HuH-7.5 (cell line): ENCODE results near the gene TOMM40.
"Not testable (repeated sequence)": the region's sequence is repeated elsewhere in the genome, so short reads cannot be mapped to it uniquely, and the experiment has no call there.

ENCODE experiments used
- DNase-seq: peaks from one replicate; pipeline ENCODE4 v3.0.0; 2011; ENCODE audit warnings: low spot score

TOMM40 gene

DNA sequence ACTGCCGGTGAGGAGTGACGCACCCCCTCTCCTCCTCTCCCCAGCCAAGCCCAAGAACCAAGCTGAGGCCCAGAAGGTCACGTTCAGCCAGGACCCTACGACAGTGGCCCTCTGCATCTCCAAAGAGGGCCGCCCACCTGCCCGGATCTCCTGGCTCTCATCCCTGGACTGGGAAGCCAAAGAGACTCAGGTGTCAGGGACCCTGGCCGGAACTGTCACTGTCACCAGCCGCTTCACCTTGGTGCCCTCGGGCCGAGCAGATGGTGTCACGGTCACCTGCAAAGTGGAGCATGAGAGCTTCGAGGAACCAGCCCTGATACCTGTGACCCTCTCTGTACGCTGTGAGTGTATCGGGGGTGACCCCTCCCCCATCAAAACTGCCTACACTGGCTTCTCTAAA lies 19.2 kb upstream of the TOMM40 start:
- no peak for DNase-seq

GRCh38 chr19:44872661-44873060 lies 18.4 kb upstream of the TOMM40 start:
- no peak for DNase-seq

DNA sequence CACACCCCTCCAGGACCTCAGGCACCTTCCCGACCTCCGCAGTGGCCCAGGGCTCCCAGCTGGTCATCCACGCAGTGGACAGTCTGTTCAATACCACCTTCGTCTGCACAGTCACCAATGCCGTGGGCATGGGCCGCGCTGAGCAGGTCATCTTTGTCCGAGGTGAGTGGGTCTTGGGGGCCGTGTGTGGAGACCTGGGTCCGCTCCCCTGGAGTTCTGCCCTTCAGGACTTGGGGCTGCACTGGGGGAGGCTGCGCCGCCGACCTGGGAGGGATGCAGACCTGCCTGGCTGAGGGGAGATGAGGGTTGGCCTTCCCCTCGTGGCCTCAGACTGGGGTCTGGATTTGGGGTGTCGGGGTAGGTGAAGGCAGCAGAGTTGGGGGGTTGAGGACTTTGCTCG lies 16.7 kb upstream of the TOMM40 start:
- no peak for DNase-seq

DNA sequence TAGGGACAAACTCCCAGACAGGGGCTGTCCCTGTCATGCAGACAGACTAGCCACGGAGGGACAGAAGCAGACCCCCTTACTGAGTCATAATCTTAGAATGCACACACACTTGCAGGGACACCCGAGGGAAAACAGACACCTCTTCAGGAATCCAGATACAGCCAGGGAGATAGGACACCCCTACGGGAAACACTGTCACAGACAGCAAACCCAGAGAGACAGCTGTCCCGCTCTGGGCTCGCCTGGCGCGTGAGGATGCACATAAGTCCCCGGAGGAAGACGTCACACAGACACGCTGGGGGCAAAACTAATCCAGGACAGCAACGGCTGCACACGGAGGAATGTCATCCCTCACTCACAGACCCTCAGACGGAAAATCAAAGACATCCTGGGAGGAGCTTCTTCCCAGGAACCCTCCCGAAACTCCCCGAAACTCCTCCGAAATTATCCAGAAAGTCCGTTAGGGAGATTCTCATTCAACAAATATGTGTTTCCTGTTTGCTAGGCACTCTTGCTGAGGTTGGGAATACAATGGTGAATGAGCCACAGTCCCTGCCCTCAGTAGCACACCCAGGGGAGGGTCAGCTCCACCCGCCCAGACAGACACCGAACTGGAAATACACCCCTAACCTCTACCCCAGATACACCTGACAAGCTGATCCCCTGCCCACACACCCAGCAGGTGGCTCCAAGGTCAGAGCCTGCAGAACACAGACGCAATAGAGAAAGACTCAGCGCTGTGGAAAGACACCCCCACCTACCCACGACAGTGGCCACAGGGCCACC lies 15.2 kb upstream of the TOMM40 start:
- no peak for DNase-seq

DNA sequence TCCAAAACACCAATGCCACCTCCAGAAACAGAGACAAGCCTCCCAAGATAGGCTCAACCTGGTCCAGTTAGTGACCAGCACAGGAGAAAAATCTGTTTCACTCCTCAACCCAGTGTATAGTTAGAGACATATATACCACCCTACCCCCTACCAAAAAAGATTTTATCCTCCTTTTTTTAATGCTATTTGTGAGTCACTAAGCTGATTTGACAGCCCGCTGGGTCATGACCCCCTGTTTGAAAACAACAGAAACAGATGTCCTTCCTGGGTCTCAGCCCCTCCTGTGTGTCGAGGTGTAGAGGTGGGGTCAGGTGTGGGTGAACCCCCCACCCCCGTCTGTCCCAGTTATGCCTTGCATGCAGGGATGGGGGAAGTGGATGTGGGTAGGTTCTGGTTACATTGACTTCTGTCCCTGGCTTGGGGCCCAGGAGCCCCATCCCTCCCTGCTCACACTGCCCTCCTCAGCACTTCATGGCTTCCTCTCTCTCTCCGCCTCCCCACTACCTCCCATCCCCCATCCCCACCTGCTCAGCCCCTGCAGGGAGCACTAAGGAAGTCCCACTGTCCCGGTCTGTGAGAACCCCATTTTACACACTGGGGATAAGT lies 14.0 kb upstream of the TOMM40 start:
- DNase-seq = no peak

DNA sequence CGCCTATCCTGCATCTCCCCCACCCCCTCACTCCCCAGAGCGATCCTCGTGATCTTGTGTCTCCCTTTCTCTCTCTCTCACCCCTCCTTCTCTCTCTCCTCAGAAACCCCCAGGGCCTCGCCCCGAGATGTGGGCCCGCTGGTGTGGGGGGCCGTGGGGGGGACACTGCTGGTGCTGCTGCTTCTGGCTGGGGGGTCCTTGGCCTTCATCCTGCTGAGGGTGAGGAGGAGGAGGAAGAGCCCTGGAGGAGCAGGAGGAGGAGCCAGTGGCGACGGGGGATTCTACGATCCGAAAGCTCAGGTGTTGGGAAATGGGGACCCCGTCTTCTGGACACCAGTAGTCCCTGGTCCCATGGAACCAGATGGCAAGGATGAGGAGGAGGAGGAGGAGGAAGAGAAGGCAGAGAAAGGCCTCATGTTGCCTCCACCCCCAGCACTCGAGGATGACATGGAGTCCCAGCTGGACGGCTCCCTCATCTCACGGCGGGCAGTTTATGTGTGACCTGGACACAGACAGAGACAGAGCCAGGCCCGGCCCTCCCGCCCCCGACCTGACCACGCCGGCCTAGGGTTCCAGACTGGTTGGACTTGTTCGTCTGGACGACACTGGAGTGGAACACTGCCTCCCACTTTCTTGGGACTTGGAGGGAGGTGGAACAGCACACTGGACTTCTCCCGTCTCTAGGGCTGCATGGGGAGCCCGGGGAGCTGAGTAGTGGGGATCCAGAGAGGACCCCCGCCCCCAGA lies 12.8 kb upstream of the TOMM40 start:
- DNase-seq = no peak

DNA sequence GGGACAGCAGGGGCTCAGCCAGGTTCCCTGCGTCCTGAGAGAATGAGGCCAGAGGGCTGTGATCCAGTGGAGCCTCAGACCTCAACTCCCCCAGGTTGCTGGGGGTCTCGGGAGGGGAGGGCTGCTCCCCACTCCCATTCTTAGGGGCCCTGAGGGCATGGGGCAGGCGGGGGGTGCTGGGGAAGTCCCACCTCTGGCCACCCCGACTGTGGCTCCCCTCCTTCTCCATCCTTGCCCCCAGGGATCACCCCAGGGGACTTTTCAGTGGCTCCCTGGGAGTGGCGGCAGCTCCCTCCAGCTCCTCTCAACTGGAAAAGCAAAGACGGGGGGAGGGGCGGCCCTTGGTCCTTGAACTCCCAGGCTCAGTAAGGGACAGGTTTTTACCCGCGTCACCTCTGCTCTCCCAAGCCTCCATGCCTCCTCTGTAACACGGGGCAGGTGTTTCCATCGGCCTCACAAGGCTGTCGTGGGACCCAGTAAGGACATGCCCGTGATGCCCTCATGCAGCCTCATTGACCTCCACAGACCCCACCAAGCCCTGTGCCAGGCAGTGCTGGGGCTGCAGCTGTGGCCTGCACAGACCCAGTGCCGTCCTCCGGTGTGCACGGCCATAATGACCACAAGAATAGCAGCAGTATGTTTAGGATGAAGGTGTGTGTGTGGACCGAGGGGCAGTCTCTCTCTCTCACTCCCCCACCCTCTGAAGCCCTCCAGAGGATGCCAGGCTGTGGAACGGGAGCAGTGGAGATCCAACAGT lies 11.6 kb upstream of the TOMM40 start:
- DNase-seq = no peak

DNA sequence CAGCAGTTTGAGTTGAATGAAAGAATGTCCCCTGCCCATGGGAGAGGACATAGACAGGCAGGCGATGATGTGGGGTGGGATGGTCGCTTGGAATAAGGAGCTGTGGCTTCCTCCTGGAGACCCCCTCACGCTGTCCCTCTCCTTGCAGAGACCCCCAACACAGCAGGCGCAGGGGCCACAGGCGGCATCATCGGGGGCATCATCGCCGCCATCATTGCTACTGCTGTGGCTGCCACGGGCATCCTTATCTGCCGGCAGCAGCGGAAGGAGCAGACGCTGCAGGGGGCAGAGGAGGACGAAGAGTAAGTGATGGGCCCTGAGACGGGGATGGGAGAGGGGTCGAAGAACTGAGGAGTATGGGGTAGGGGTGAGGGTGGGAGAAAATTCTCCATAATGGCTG lies 9.0 kb upstream of the TOMM40 start:
- DNase-seq = no peak

DNA sequence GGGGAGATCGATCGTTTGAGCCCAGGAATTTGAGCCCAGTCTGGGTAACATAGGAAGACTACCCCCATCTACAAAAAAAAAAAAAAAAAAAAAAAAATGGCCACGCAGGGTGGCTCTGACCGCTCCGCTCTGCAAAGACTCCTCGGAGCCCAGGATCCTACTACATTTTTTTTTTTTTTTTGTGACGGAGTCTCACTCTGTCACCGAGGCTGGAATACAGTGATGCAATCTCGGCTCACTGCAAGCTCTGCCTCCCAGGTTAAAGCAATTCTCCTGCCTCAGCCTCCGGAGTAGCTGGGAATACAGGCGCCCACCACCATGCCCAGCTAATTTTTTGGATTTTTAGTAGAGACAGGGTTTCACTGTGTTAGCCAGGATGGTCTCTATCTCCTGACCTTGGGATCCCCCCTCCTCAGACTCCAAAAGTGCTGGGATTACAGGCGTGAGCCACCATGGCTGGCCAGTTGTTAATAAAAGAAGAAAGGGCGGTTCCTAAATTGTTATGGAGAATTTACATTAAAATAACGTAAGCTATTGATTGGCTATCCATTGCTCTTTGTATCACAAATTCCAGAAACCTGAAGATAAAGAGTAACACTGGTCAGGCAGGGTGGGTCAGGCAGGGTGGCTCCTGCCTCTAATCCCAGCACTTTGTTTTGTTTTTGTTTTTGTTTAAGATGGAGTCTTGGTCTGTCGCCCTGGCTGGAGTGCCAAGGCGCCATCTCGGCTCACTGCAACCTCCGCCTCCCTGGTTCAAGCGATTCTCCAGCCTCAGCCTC lies 8.2 kb upstream of the TOMM40 start:
- not testable (repeated sequence) for DNase-seq

- DNase-seq = no peak
These were observed 7.1 kb upstream of the TOMM40 start for GRCh38 chr19:44883922-44884321.

DNA sequence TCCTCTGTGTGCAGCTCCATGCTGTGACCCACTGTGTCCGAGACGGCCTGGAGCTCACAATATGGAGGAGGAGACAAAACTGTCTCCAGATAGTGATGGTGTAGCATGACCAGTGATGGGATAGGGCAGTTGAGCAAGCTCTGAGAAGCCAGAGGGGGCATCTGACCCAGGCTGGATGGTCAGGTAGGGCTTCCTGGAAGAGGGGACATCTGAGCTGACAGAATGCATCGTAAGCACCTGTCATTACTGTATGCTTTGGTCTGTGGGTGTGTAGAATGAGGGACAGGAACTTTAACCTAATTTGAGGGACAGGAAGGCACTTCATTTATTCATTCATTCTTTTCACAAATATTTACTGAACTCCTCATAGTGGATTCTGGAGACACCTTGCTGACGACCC lies 6.5 kb upstream of the TOMM40 start:
- DNase-seq = no peak

GRCh38 chr19:44886141-44886540 lies 4.9 kb upstream of the TOMM40 start:
- DNase-seq = no peak

GRCh38 chr19:44887648-44888047 lies 3.4 kb upstream of the TOMM40 start:
- no peak for DNase-seq

DNA sequence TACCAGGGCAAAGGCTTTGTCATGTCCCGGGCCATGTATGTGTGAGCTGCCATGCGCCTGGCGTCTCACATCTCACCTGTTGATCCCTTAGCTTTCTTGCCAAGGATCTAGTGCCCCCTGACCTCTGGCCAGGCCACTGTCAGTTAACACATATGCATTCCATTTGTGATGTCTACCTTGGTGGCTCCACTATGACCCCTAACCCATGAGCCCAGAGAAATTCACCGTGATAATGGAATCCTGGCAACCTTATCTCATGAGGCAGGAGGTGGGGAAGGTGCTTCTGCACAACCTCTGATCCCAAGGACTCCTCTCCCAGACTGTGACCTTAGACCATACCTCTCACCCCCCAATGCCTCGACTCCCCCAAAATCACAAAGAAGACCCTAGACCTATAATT lies 2.7 kb upstream of the TOMM40 start:
- DNase-seq = not testable (repeated sequence)

- no peak for DNase-seq
These were observed 1.2 kb upstream of the TOMM40 start for GRCh38 chr19:44889830-44890365.

DNA sequence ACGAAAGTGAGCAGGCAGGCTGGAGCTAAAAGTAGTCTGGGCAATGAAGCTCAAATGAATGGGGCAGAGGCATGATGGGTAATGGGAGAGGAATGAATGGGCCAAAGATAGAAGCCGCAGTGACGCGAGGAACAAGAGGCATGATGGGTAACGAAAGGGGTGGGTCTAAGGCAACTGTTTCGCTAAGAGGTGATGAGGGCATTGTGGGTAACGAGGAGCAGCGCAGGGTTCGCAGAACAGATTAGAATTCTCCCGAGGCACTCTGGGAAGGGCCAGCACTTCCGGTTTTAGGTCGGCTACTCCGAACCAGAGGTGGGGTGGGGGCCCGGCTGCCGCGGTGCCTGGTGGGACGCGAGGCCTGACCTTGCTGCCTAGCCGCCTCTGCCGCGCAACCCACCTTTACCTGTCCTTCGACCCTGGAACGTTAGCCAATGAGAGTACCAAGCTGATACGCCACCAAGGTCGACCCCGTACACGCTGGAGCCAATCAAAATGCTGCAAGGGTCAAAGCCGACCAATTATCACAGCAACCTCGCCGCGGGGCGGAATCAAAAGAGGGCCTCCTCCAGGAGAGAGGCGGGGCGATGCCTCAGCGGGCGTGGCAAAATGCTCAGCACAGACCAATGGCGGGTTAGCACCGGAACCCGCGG lies 563 bp upstream of the TOMM40 start:
- peak; percentile 98 for DNase-seq

DNA sequence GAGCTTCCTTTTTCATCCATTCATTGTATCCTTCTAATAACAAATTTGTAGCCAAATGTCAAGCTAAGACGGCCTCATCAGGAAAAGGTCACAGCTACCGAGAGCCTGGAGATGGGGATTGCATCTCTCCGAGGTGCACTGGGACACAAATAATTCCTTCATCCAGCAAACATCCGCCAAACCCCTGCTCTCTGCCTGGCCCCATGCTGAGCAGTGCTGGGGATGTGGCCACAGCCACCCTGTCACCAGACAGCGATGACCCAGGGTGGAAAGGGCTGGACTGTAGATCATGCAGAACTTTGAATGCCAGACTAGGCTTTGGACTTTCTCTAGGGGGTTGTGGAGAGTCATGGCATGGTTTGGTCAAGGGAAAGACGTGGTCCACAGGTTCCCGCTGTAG lies 1.9 kb downstream of the TOMM40 start:
- DNase-seq = no peak

- no peak for DNase-seq
These were observed 2.4 kb downstream of the TOMM40 start for GRCh38 chr19:44893332-44894051.

- DNase-seq = no peak
These were observed 3.0 kb downstream of the TOMM40 start for GRCh38 chr19:44894052-44894400.

DNA sequence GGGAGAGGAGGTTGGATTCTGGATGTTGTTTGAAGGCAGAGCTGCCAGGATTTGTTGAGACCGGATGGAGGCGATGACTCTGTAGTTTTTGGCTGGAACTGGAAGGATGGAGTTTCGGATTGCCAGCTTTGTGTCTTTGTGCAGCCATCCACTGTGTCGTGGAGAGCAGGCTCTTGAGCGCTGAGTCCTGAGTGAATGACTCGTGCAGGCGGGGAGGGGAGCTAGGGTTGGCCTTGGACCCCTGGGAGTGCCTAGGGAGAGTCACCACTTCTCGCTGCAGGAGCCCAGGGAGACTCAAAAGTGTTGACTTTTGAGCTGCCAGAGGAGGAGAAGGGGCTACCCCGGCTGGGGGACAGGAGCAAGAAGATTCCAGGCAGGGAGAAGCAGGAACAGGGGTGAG lies 3.9 kb downstream of the TOMM40 start:
- no peak for DNase-seq
